ENCODE measurements around the gene SIGLEC12. TPM values are rescaled to one million over a fixed set of nuclear protein-coding genes. Genes with fewer than 3 reads are reported as not detected.

SIGLEC12 gene
- total and polyA plus RNA-seq, 2 of the 13 experiments (the other 11 are each of a cell fraction or from before 2014, with no cell fraction given), result not detected

DNA sequence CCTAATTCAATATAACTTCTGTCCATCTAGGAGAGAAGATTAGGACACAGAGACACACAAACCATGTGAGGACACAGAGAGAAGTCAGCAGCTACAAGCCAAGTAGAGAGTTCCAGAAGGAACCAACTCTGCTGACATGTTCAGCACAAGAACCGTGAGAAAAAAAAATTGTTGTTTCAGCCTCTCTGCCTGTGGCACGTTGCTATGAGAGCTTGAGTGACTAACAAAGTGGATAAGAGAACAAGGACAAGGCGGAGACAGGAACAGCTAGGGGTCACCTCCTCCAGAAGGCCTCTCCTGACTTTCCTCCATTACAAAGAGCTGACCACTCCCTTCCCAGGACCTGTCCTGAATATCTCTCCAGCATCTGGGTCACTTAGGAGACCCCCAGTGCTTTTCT is 5.6 kb upstream of the SIGLEC12 start (continued):
- TF ChIP-seq TBX2 (CRISPR knock-in tag; IDR thresholded peaks at IDR 0.05; ENCODE audit: borderline replicate concordance), result no peak

- DNase-seq (ENCODE audit: low spot score) (no peak), ATAC-seq (no peak), FAIRE-seq (no peak)
- in situ Hi-C loops (cut with HindIII; ENCODE audit: extremely low pct_ligation_motif_present, low pct_unique_long_range_greater_than_20kb), result no loop called here
- intact Hi-C loops (cut with micrococcal nuclease; ENCODE audit: unreplicated experiment), result no loop called here
- H3K4me2 ChIP-seq (ENCODE audit: low read depth, low read length), result no peak overlapping the region
- no peak overlapping the region for H3K4me3 ChIP-seq (replicated peaks in 1 of 3; ENCODE audit: insufficient read depth in 1 of 3, low read depth in 2 of 3, low read length in 3 of 3)
- no peak overlapping the region for H3K27ac ChIP-seq (ENCODE audit: extremely low read length, insufficient read depth, low read length)
- WGBS (ENCODE audit: low lambda C conversion rate), result 3% methylated on average over 1 of the region's 3 CpGs
- TF ChIP-seq ZNF335 (CRISPR knock-in tag; IDR thresholded peaks at IDR 0.05) (no peak), ZBTB25 (CRISPR knock-in tag; IDR thresholded peaks at IDR 0.05) (no peak), MATR3 (CRISPR knock-in tag; IDR thresholded peaks at IDR 0.05) (no peak), ZSCAN29 (CRISPR knock-in tag; conservative IDR thresholded peaks at IDR 0.05) (no peak), ZNF12 (CRISPR knock-in tag; IDR thresholded peaks at IDR 0.05) (no peak)
- CTCF ChIA-PET (ENCODE audit: low intra/inter-chr PET ratio, low total read pairs), result no interaction called here
- no peaks in the 10 kb centered on the region for H3K4me1 ChIP-seq (ENCODE audit: insufficient read depth, low read length)
- H2AFZ ChIP-seq (ENCODE audit: low read length), result no peak overlapping the region
- no peak overlapping the region for H3K9ac ChIP-seq (ENCODE audit: insufficient read depth, low read depth, low read length)
- H3K9me3 ChIP-seq (ENCODE audit: low read length), result no peaks in the 10 kb centered on the region
- no peaks in the 10 kb centered on the region for H4K20me1 ChIP-seq (ENCODE audit: insufficient read depth, low read length)
- POLR2A ChIA-PET, result no interaction called here
- peaks cover 0 to 7% of the 10 kb centered on the region in 2 experiments; a peak in 1 of 5 replicates for H3K27me3 ChIP-seq (ENCODE audit: control insufficient read depth in 1 of 2, insufficient read depth in 2 of 2, low read length in 2 of 2)
- no peaks in the 10 kb centered on the region for H3K79me2 ChIP-seq (ENCODE audit: insufficient read depth, low read length)
- BruUV-seq (replicated peaks), result no TSS peak
- H3K36me3 ChIP-seq (replicated peaks in 1 of 2; ENCODE audit: control insufficient read depth in 1 of 2, insufficient read depth in 2 of 2, low read length in 2 of 2), result no peaks in the 10 kb centered on the region
Measured at GRCh38 chr19:51505904-51506303, 4.3 kb upstream of the SIGLEC12 start.

DNA sequence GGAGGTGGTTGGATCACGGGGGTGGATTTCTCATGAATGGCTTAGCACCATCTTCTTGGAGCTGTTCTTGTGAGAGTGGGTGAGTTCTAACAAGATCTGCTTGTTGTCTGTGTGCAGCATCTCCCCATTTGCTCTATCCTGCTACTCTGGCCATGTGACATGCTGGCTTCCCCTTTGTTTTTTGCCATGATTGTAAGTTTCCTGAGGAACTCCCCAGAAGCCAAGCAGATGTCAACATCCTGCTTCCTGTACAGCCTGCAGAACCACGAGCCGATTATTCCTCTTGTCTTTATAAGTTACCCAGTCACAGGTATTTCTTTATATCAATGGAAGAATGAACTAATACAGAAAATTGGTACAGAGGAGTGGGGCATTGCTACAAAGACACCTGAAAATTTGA is 2.3 kb upstream of the SIGLEC12 start:
- POLR2A ChIA-PET, result no interaction called here
- TF ChIP-seq CBFB (CRISPR knock-in tag; IDR thresholded peaks at IDR 0.05), result no peak
- TF ChIP-seq, protein P1, sequence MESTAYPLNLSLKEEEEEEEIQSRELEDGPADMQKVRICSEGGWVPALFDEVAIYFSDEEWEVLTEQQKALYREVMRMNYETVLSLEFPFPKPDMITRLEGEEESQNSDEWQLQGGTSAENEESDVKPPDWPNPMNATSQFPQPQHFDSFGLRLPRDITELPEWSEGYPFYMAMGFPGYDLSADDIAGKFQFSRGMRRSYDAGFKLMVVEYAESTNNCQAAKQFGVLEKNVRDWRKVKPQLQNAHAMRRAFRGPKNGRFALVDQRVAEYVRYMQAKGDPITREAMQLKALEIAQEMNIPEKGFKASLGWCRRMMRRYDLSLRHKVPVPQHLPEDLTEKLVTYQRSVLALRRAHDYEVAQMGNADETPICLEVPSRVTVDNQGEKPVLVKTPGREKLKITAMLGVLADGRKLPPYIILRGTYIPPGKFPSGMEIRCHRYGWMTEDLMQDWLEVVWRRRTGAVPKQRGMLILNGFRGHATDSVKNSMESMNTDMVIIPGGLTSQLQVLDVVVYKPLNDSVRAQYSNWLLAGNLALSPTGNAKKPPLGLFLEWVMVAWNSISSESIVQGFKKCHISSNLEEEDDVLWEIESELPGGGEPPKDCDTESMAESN (CRISPR knock-in tag; conservative IDR thresholded peaks at IDR 0.05), result no peak
- no peak for TF ChIP-seq KDM6A (CRISPR knock-in tag; IDR thresholded peaks at IDR 0.05; ENCODE audit: low read depth)
- no peak for TF ChIP-seq TP53 (CRISPR knock-in tag; conservative IDR thresholded peaks at IDR 0.05)
- no peak for TF ChIP-seq PPARG (CRISPR knock-in tag; conservative IDR thresholded peaks at IDR 0.05)
- TF ChIP-seq NR2F2 (IDR thresholded peaks at IDR 0.05; ENCODE audit: borderline replicate concordance, low read depth), result no peak
- TF ChIP-seq SOX13 (IDR thresholded peaks at IDR 0.05), result no peak
- no peak for TF ChIP-seq SOX13 (CRISPR knock-in tag; conservative IDR thresholded peaks at IDR 0.05 in 1 of 2, IDR thresholded peaks at IDR 0.05 in 1 of 2)
- TF ChIP-seq MATR3 (CRISPR knock-in tag; IDR thresholded peaks at IDR 0.05), result no peak
- no peak for TF ChIP-seq FOXK2 (IDR thresholded peaks at IDR 0.05)
- TF ChIP-seq ZNF704 (CRISPR knock-in tag; IDR thresholded peaks at IDR 0.05; ENCODE audit: borderline replicate concordance), result no peak

More for the DNA sequence above, 2.3 kb upstream of the SIGLEC12 start:
- 17% methylated on average over 3 of the region's 3 CpGs for WGBS (ENCODE audit: low lambda C conversion rate)
- Histone ChIP-seq H3K27me3 (ENCODE audit: control insufficient read depth in 1 of 2, insufficient read depth in 2 of 2, low read length in 2 of 2) (peaks cover 0 to 7% of the 10 kb centered on the region in 2 experiments; a peak in 1 of 5 replicates), H3K9me3 (ENCODE audit: low read length) (no peaks in the 10 kb centered on the region), H3K79me2 (ENCODE audit: insufficient read depth, low read length) (no peaks in the 10 kb centered on the region), H3K27ac (ENCODE audit: extremely low read length, insufficient read depth, low read length) (no peak overlapping the region), H3K4me3 (replicated peaks in 1 of 3; ENCODE audit: insufficient read depth in 1 of 3, low read depth in 2 of 3, low read length in 3 of 3) (no peak overlapping the region), H3K4me2 (ENCODE audit: low read depth, low read length) (no peak overlapping the region), H3K36me3 (replicated peaks in 1 of 2; ENCODE audit: control insufficient read depth in 1 of 2, insufficient read depth in 2 of 2, low read length in 2 of 2) (no peaks in the 10 kb centered on the region), H2AFZ (ENCODE audit: low read length) (no peak overlapping the region), H3K9ac (ENCODE audit: insufficient read depth, low read depth, low read length) (no peak overlapping the region), H4K20me1 (ENCODE audit: insufficient read depth, low read length) (no peaks in the 10 kb centered on the region), H3K4me1 (ENCODE audit: insufficient read depth, low read length) (no peaks in the 10 kb centered on the region)
- CTCF ChIA-PET (ENCODE audit: low intra/inter-chr PET ratio, low total read pairs), result no interaction called here
- BruUV-seq (replicated peaks), result no TSS peak
- in situ Hi-C loops (cut with HindIII; ENCODE audit: extremely low pct_ligation_motif_present, low pct_unique_long_range_greater_than_20kb) (no loop called here), intact Hi-C loops (cut with micrococcal nuclease; ENCODE audit: unreplicated experiment) (no loop called here)
- FAIRE-seq (no peak), DNase-seq (ENCODE audit: low spot score) (no peak), ATAC-seq (no peak)

Measured in HepG2 (cell line).